Neural cell (in vitro differentiated cells): ENCODE measurements around the gene WNK2. TPM values are rescaled to one million over a fixed set of nuclear protein-coding genes. Genes with fewer than 3 reads are reported as not detected.

Source experiments
- H2AFZ ChIP-seq: fragments of 200-600, 300-800 bp; sonication (generic), shearing (Covaris generic); 2 replicates; pipeline ENCODE4 v1.6.0; 2014; ENCODE audit warnings: low read depth, mild to moderate bottlenecking, antibody characterized with exemption, low read length, moderate library complexity
- H3F3A ChIP-seq: fragments of 200-600 bp; shearing (Covaris generic); 2 replicates; pipeline ENCODE4 v1.6.1; 2016; ENCODE audit warnings: mild to moderate bottlenecking, moderate library complexity, mixed read lengths, antibody characterized with exemption, low read length; ENCODE audit not compliant: insufficient read depth, poor library complexity, severe bottlenecking
- H3K27ac ChIP-seq: fragments of 200-600, 300-800 bp; sonication (generic), shearing (Covaris generic); 2 replicates; pipeline ENCODE4 v1.5.1; 2014; ENCODE audit warnings: mild to moderate bottlenecking, low read length, moderate library complexity
- H3K27me3 ChIP-seq: fragments of 300-800, 200-600 bp; sonication (generic), shearing (Covaris generic); 2 replicates; pipeline ENCODE4 v1.6.0; 2014; ENCODE audit warnings: mild to moderate bottlenecking, low read depth, low read length, moderate library complexity; ENCODE audit not compliant: insufficient read depth
- H3K36me3 ChIP-seq: fragments of 300-800, 200-600 bp; sonication (generic), shearing (Covaris generic); 2 replicates; pipeline ENCODE4 v1.5.1; 2014; ENCODE audit warnings: mild to moderate bottlenecking, antibody characterized with exemption, low read length, moderate library complexity; ENCODE audit not compliant: insufficient read depth
- H3K4me2 ChIP-seq: fragments of 300-800, 200-600 bp; sonication (generic), shearing (Covaris generic); 2 replicates; pipeline ENCODE4 v1.6.0; 2014; ENCODE audit warnings: mild to moderate bottlenecking, low read length
- H3K4me3 ChIP-seq: fragments of 300-800, 200-600 bp; sonication (generic), shearing (Covaris generic); 2 replicates; pipeline ENCODE4 v1.5.1; 2014; ENCODE audit warnings: mild to moderate bottlenecking, low read length, moderate library complexity
- H3K79me2 ChIP-seq: fragments of 200-600 bp; shearing (Covaris generic); replicated peaks from 2 replicates; pipeline ENCODE4 v1.6.0; 2014; ENCODE audit warnings: mild to moderate bottlenecking, low read length, moderate library complexity; ENCODE audit not compliant: insufficient read depth
- H3K9ac ChIP-seq: fragments of 300-800, 200-600 bp; sonication (generic), shearing (Covaris generic); 2 replicates; pipeline ENCODE4 v1.6.1; 2016; ENCODE audit warnings: mild to moderate bottlenecking, low read length, mixed read lengths
- H3K9me2 ChIP-seq: fragments of 200-600 bp; shearing (Covaris generic); 2 replicates; pipeline ENCODE4 v1.6.1; 2016; ENCODE audit warnings: mild to moderate bottlenecking, low read length, mixed read lengths; ENCODE audit not compliant: insufficient read depth
- H3K9me3 ChIP-seq: fragments of 200-600, 300-800 bp; sonication (generic), shearing (Covaris generic); 2 replicates; pipeline ENCODE4 v1.6.1; 2016; ENCODE audit warnings: mild to moderate bottlenecking, mixed run types, low read length, moderate library complexity, mixed read lengths
- H4K20me1 ChIP-seq: fragments of 200-600 bp; shearing (Covaris generic); 2 replicates; pipeline ENCODE4 v1.6.1; 2016; ENCODE audit warnings: mild to moderate bottlenecking, mixed run types; ENCODE audit not compliant: insufficient read depth
- CTCF ChIP-seq: fragments of 450-650 bp; IDR thresholded peaks from 2 replicates; pipeline ENCODE4 v1.5.1; 2014; ENCODE audit warnings: antibody characterized with exemption, mild to moderate bottlenecking, moderate library complexity; ENCODE audit not compliant: poor library complexity, severe bottlenecking
- EP300 ChIP-seq: fragments of 450-650 bp; conservative IDR thresholded peaks from 2 replicates; pipeline ENCODE4 v1.6.1; 2014; ENCODE audit warnings: antibody characterized with exemption, mild to moderate bottlenecking, moderate library complexity; ENCODE audit not compliant: poor library complexity, severe bottlenecking
- EZH2 ChIP-seq: fragments of 200-600, 300-800 bp; shearing (Covaris generic), sonication (generic); IDR thresholded peaks from 2 replicates; pipeline ENCODE4 v1.6.1; 2014; ENCODE audit warnings: antibody characterized with exemption, low read length, borderline replicate concordance, mild to moderate bottlenecking; ENCODE audit not compliant: insufficient read depth, poor library complexity, severe bottlenecking
- MXI1 ChIP-seq: fragments of 450-650 bp; conservative IDR thresholded peaks from 2 replicates; pipeline ENCODE4 v1.6.1; 2014; ENCODE audit warnings: antibody characterized with exemption, mild to moderate bottlenecking; ENCODE audit not compliant: poor library complexity, severe bottlenecking
- POLR2AphosphoS5 ChIP-seq: IDR thresholded peaks from 2 replicates; pipeline ENCODE4 v1.6.1; 2012
- RAD21 ChIP-seq: fragments of 450-650 bp; conservative IDR thresholded peaks from 2 replicates; pipeline ENCODE4 v1.6.1; 2014; ENCODE audit warnings: antibody characterized with exemption, mild to moderate bottlenecking, moderate library complexity
- REST ChIP-seq: IDR thresholded peaks from 2 replicates; pipeline ENCODE4 v1.6.1; 2012; ENCODE audit warnings: borderline replicate concordance
- SMC3 ChIP-seq: fragments of 450-650 bp; conservative IDR thresholded peaks from 2 replicates; pipeline ENCODE4 v1.6.1; 2014; ENCODE audit warnings: antibody characterized with exemption, mild to moderate bottlenecking, moderate library complexity; ENCODE audit not compliant: poor library complexity
- TAF1 ChIP-seq: IDR thresholded peaks from 2 replicates; pipeline ENCODE4 v1.6.1; 2012; ENCODE audit warnings: low read depth
- polyA plus RNA-seq: library from polyadenylated mRNA; depleted of rRNA; stranded (reverse); fragments of >200 nt; gene quantifications from 2 replicates; pipeline ENCODE4 v1.2.3, GENCODE V29; 2014

The WNK2 gene
- polyA plus RNA-seq, 1 donor from 2014 or later, result 37.1 TPM

GRCh38 chr9:93243112-93243511 lies 59.2 kb downstream of the WNK2 start:
- H3K36me3 ChIP-seq, result peaks cover 10% of the 10 kb centered on the region
- TF ChIP-seq SMC3 (no peak), EP300 (no peak)
- H4K20me1 ChIP-seq, result no peaks in the 10 kb centered on the region
- no peak overlapping the region for H2AFZ ChIP-seq
- H3K27ac ChIP-seq, result no peak overlapping the region
- H3K9ac ChIP-seq, result no peak overlapping the region
- H3K27me3 ChIP-seq, result no peaks in the 10 kb centered on the region
- no peak overlapping the region for H3K4me2 ChIP-seq
- no peaks in the 10 kb centered on the region for H3K9me3 ChIP-seq
- H3K4me3 ChIP-seq, result no peak overlapping the region
- no peaks in the 10 kb centered on the region for H3K9me2 ChIP-seq
- no peaks in the 10 kb centered on the region for H3K79me2 ChIP-seq
- no peaks in the 10 kb centered on the region for H3F3A ChIP-seq

- Histone ChIP-seq H3K9ac (no peak overlapping the region), H3F3A (no peaks in the 10 kb centered on the region), H3K27ac (no peak overlapping the region), H3K9me2 (no peaks in the 10 kb centered on the region), H3K79me2 (no peaks in the 10 kb centered on the region), H3K27me3 (no peaks in the 10 kb centered on the region), H3K4me2 (no peak overlapping the region), H4K20me1 (no peaks in the 10 kb centered on the region), H3K36me3 (peaks cover 6% of the 10 kb centered on the region), H3K9me3 (no peaks in the 10 kb centered on the region), H3K4me3 (no peak overlapping the region), H2AFZ (no peak overlapping the region)
- no peak for TF ChIP-seq CTCF
- no peak for TF ChIP-seq EZH2
- TF ChIP-seq REST, result no peak
- TF ChIP-seq MXI1, result no peak
- TF ChIP-seq SMC3, result no peak
- TF ChIP-seq RAD21, result no peak
- no peak for TF ChIP-seq EP300
- TF ChIP-seq POLR2AphosphoS5, result no peak
- no peak for TF ChIP-seq TAF1
Observed at GRCh38 chr9:93244101-93244500, 60.2 kb downstream of the WNK2 start.
